LNCaP clone FGC (cell line): ENCODE measurements around the gene CHP1.
"Not testable (repeated sequence)": the region's sequence is repeated elsewhere in the genome, so short reads cannot be mapped to it uniquely, and the experiment has no call there.

Experiments used
- DNase-seq: peaks from one replicate; pipeline ENCODE4 v3.0.0-alpha.2; 2011; ENCODE audit warnings: low read depth
- H3K4me3 ChIP-seq: 2 replicates; pipeline ENCODE4 v1.5.1; 2011; ENCODE audit warnings: mild to moderate bottlenecking, low read depth, low read length, control low read depth
- CTCF ChIP-seq: IDR thresholded peaks from 2 replicates; pipeline ENCODE4 v1.5.1; 2012; ENCODE audit warnings: mild to moderate bottlenecking; ENCODE audit not compliant: control insufficient read depth, insufficient read depth; ENCODE audit errors: extremely low read depth

CHP1 gene

DNA sequence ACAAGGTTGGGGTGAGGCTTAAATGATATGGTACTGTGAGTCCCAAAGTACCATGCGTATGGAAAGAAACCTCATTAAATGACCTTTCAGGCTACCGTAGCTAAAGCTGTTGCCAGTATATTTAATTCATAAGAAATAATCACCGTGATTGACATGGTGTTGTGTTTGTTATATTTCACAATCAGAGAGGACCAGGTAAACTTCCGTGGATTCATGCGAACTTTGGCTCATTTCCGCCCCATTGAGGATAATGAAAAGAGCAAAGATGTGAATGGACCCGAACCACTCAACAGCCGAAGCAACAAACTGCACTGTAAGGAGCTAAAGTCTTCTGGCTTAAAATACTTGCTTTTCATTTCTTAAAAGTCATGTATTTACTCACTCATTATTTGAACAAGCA, 31.5 kb downstream of the CHP1 start:
- no peak for DNase-seq
- no peak for TF ChIP-seq CTCF
- no peak overlapping the region for H3K4me3 ChIP-seq

- TF ChIP-seq CTCF = no peak
- no peak overlapping the region for H3K4me3 ChIP-seq
- no peak for DNase-seq
Measured at GRCh38 chr15:41263891-41264351, 32.9 kb downstream of the CHP1 start.

- no peak overlapping the region for H3K4me3 ChIP-seq
- no peak for TF ChIP-seq CTCF
- DNase-seq = no peak
Measured at GRCh38 chr15:41269887-41270286, 38.8 kb downstream of the CHP1 start.

DNA sequence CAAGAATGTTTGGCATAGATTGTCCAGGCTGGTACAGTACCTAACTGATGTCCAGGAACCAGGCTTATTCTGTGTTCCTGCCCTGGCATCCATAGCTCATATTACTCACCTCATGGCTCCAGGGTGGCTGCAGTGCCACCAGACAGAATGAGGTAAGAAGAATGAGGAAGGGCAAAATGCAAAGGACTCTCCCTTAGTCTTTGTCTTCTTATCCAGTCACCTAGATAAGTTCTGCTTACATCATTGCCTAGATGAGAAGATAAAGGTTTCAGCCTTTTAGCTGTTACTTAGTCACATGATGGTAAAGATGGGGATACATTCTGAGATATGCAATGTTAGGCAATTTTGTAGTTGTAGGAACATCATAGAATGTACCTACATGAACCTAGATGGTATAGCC, 45.8 kb downstream of the CHP1 start:
- no peak overlapping the region for H3K4me3 ChIP-seq
- TF ChIP-seq CTCF = no peak
- DNase-seq = no peak

GRCh38 chr15:41278319-41278718, 47.3 kb downstream of the CHP1 start:
- no peak overlapping the region for H3K4me3 ChIP-seq
- TF ChIP-seq CTCF = no peak
- no peak for DNase-seq

DNA sequence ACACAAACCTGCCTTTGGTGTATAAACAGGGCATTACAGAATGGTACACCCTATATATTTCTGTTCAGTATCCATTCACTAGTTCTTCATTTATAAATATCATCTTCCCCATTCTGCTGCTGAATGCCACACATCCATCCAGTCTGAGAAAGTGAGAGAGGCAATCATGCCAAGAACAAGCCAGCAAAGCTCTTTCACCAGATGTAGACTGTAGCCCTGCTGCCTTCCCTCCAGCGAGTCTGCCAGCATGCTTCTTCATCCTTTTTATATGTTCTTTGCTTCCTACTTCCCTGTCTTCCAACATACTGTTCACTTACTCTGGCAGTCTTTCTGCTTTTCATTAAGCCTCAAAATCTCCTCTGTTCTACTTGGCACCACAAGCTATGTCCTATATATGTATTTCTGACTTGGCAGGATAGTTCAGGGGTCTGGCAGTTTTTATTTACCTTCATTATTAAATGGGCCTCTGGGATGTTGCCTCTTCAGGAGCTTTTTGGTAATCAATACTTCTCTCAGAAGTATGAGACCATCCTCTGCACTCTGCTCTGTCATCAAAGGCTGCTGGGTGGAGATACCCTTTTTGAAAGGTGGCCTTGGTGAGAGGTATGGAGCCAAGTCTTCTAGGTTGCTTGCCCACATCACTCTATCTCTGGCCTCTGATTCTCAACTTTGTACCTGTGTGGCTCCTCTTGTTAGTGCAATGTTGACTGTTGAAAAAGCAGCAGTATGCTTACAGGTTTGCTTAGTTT, 48.6 kb downstream of the CHP1 start:
- no peak overlapping the region for H3K4me3 ChIP-seq
- TF ChIP-seq CTCF = no peak
- no peak for DNase-seq

GRCh38 chr15:41281236-41281635, 50.2 kb downstream of the CHP1 start:
- H3K4me3 ChIP-seq = no peak overlapping the region
- no peak for TF ChIP-seq CTCF
- DNase-seq = no peak

DNA sequence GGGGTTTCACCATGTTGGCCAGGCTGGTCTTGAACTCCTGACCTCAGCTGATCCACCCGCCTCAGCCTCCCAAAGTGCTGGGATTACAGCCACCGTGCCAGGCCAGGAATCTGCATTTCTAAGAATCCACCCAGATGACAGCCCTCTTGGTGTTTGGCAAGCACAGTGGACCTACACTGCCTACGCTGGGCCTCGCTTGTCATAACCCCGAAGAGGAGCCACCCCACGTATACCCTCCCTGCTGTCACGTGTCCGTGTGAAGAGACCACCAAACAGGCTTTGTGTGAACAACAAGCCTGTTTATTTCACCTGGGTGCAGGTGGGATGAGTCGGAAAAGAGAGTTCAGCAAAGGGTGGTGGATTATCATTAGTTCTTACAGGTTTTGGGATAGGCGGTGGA, 51.4 kb downstream of the CHP1 start:
- not testable (repeated sequence) for H3K4me3 ChIP-seq, DNase-seq

DNA sequence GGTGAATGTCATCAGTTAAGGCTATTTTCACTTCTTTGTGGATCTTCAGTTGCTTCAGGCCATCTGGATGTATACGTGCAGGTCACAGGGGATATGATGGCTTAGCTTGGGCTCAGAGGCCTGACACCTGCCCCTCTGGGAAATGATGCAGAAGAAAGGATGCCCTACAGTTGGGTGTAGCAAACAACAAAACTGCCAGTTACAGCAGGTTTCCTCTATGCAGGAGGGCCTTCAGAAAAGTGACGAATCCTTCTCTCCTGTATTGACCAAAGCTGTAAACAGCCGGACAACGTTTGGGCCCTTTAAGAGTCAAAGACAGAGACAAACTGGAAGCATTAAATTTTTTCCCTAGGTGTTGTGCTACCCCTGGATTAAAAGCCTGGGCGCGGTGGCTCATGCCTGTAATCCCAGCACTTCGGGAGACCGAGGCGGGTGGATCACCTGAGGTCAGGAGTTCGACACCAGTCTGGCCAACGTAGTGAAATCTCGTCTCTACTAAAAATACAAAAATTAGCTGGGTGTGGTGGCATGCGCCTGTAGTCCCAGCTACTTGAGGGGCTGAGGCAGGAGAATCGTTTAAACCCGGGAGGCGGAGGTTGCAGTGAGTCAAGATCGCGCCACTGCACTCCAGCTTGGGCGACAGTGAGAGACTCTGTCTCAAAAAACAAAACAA, 52.0 kb downstream of the CHP1 start:
- H3K4me3 ChIP-seq = peak overlapping the region; percentile 90; the same call in 1 of the 2 replicates
- DNase-seq = not testable (repeated sequence)
